GM12891 (cell line): Measurements from ENCODE around the gene MOGAT2.

ENCODE experiments used
- DNase-seq: peaks from one replicate; pipeline ENCODE4 v3.0.0; 2011; ENCODE audit warnings: low spot score; ENCODE audit not compliant: insufficient read length
- FAIRE-seq: peaks from 2 replicates; lab custom pipeline; 2011; peaks lifted over from hg19 to GRCh38; lab: Jason Lieb, UNC
- PAX5 ChIP-seq: IDR thresholded peaks from 2 replicates; pipeline ENCODE4 v1.6.1; 2011; ENCODE audit warnings: low read length, moderate library complexity, mild to moderate bottlenecking; ENCODE audit not compliant: insufficient read depth, severe bottlenecking
- POLR2A ChIP-seq: IDR thresholded peaks from 2 replicates; pipeline ENCODE4 v1.6.1; 2011; ENCODE audit warnings: low read depth, low read length, control low read depth
- POLR2AphosphoS5 ChIP-seq: IDR thresholded peaks from 2 replicates; pipeline ENCODE4 v1.6.1; 2011; ENCODE audit warnings: low read depth, low read length, control low read depth
- POU2F2 ChIP-seq: IDR thresholded peaks from 2 replicates; pipeline ENCODE4 v1.6.1; 2011; ENCODE audit warnings: low read depth, mild to moderate bottlenecking, control low read depth, low read length, moderate library complexity
- SPI1 ChIP-seq: IDR thresholded peaks from 2 replicates; pipeline ENCODE4 v1.6.1; 2011; ENCODE audit warnings: low read depth, low read length, control low read depth
- TAF1 ChIP-seq: IDR thresholded peaks from 2 replicates; pipeline ENCODE4 v1.6.1; 2011; ENCODE audit warnings: low read depth, low read length, control low read depth

Gene MOGAT2

GRCh38 chr11:75768112-75768908, 50.7 kb downstream of the MOGAT2 start, which contains the start of gene DGAT2:
Gene DGAT2 (plus strand): TSS chr11:75768778. CDS start chr11:75768992, 214 bp downstream.
- FAIRE-seq (peak; percentile 81), DNase-seq (peak; percentile 91)
- TF ChIP-seq SPI1 = no peak
- TF ChIP-seq TAF1 = peak; percentile 39; the same call in 1 of the 2 replicates
- no peak for TF ChIP-seq POU2F2
- no peak for TF ChIP-seq POLR2AphosphoS5
- TF ChIP-seq POLR2A = no peak

DNA sequence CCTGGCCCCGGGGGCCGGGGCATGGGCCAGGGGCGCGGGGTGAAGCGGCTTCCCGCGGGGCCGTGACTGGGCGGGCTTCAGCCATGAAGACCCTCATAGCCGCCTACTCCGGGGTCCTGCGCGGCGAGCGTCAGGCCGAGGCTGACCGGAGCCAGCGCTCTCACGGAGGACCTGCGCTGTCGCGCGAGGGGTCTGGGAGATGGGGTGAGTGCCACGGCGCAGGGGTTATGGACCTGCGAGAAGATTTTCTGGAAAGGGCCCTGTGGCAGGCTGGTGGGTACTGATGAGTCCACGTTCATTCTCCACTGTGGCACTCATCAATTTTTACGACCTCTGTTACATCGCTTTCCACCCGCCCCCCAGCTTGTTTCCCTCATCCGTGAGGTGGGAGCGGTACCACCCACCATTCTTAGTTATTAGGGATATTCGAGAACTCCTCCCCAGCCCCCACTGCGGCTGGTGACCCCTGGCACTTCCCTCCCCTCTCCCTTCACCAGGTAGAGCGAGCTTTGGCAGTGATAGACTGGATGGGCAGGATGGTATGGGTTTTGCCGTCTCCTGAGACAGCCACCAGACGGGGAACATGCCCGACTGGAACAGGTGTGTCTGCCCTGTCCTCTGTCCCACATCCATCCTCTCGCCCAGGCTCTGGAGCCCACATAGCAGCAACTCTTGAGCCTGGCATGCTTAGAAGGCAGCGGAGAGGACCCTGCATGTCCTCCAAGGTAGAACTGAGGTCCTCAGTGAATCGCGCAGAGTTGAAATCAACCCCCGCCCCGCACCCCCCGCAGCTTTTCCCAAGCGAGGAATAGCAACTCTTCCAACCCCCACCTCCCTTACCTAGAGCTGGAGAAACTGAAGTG, 51.5 kb downstream of the MOGAT2 start:
- no peak for DNase-seq
- TF ChIP-seq POU2F2 (no peak), TAF1 (no peak), PAX5 (no peak), POLR2AphosphoS5 (no peak), POLR2A (no peak), SPI1 (no peak)
- no peak for FAIRE-seq

DNA sequence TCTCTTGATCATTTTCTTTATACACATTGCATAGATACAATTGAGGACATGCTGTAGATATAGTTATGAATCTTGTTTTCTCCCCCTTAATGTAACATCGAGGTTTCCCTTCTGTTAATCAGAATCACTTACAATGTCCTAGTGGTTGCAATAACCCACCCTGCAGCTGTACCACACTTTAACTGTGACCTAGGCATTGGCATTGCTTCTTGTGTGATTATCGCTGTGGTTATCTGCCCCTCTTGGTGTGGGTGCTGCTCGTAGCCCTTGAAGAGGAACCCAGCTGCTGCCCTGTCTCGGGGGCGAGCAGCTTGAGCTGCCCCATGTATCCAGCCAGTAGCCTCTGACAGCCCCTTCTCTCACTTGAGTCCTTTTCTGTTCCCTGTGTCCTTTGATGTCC, 52.5 kb downstream of the MOGAT2 start:
- DNase-seq = no peak
- FAIRE-seq = no peak
- TF ChIP-seq SPI1 (no peak), TAF1 (no peak), POU2F2 (no peak), POLR2AphosphoS5 (no peak), POLR2A (no peak), PAX5 (no peak)

- TF ChIP-seq POU2F2 (no peak), SPI1 (no peak), POLR2AphosphoS5 (no peak), PAX5 (no peak), TAF1 (no peak), POLR2A (no peak)
- FAIRE-seq = no peak
- no peak for DNase-seq
Measured at GRCh38 chr11:75771646-75772410, 54.2 kb downstream of the MOGAT2 start.

DNA sequence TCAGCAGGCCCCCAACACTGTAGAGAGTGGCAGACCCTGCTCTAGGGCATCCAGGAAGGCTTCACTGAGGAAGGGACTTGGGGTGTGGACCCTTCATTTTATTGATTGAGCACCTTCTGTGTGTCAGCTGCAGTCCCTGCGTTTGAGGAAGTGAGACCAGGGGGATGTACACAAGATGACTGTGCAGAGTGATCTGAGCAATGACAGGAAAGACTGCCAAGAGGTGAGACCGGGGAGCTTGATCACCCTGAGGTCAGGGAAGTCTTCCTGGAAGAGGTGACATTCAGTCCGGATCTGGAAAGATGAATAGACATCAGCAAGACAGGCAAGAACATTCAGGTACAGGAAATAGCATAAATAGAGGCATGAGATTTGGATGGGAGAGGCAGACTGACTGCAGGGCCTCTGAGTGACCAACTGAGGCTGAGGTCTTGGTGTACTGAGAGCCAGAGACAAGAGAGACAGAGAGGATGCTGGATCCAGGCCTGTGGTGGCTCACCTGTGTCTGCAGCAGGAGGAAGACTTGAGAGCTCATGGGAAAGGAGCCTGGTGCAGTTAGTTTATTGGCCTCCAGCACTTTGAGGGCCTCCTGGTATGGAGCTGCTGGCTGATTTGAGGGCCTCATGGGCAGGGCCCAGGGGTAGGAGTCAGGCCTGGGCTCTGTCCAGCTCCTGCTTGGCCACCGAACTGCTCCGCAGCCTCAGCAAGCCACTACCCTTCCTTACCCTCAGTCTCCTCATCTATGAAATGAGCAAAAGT, 56.1 kb downstream of the MOGAT2 start:
- DNase-seq (peak; percentile 77), FAIRE-seq (peak; percentile 96)
- TF ChIP-seq SPI1 (peak; percentile 100), POU2F2 (peak; percentile 64; the same call in 1 of the 2 replicates), PAX5 (peak; percentile 38), POLR2AphosphoS5 (no peak), POLR2A (no peak), TAF1 (no peak)

GRCh38 chr11:75775056-75775455, 57.4 kb downstream of the MOGAT2 start:
- TF ChIP-seq PAX5 = no peak
- no peak for TF ChIP-seq POU2F2
- no peak for TF ChIP-seq TAF1
- TF ChIP-seq POLR2AphosphoS5 = no peak
- TF ChIP-seq SPI1 = no peak
- FAIRE-seq = no peak
- DNase-seq = no peak

- FAIRE-seq (no peak), DNase-seq (no peak)
- no peak for TF ChIP-seq SPI1
- TF ChIP-seq TAF1 = no peak
- no peak for TF ChIP-seq POU2F2
- no peak for TF ChIP-seq PAX5
- no peak for TF ChIP-seq POLR2AphosphoS5
- TF ChIP-seq POLR2A = no peak
Measured at GRCh38 chr11:75776546-75776945, 58.9 kb downstream of the MOGAT2 start.

DNA sequence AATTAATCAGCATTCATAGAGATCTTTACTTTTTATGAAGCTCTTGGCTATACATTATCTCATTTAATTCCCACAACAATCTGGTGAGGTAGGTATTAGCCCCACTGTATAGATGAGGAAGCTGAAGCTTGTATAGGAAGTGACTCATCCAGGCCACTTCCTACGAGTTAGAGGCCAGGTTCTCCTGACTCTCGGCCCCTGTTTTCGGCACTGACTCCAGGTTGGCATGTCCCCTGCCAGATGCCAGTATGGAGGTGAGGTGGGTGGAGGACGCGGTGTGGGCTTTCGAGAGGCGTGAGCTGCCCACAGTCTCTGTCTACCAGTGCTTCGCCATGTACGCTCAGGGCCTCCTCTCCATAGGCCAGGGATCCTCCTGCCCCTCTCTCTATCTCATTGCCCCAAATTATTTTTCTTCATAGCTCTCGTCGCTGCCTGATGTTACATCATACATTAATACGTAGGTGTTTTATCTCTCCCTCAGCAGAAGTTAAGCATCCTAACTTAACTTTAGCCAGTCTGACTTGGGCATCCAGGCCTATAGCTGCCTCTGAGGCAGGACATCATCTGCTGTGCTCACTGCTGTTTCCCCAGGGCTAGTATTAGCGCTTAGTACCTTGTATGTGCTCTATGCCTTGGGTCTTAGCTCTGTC, 59.9 kb downstream of the MOGAT2 start:
- no peak for TF ChIP-seq POU2F2
- TF ChIP-seq SPI1 = no peak
- FAIRE-seq (no peak), DNase-seq (no peak)
